ENCODE results near the gene SUPT3H.
A peak's percentile ranks its signal among the peaks of the same experiment; 100 is the strongest.

The SUPT3H gene

DNA sequence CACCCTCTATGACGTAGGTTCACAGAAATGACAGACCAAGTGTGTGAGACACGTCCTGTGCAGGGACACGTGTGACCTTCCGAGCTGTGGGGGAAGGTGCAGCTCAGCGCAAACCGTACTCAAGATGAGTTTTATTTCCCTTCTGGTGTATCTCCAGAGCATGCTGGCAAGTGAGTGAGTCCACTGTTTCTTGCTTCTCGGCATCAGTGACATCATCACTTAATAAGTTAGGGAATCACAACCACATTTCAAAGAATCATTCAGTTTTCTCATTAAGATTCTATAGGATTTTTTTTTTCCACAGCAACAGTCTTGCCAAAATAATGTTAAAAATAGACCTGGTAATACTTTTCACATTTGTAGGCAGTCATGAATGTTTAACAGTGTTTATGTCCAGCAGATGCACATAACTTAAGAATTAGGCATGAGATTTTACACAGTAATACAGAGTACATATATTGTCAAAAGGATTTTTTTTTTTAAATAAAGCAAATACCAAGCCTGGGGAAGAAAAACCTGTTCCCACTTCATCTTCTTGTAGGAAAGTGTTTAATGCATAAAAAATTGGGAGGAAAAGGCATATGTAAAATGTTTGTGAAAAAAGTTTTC lies 572.4 kb downstream of the SUPT3H start:
- Mint-ChIP-seq H3K9me3 (no peaks in the 10 kb centered on the region), H3K36me3 (ENCODE audit: low read depth) (no peaks in the 10 kb centered on the region), H3K27ac (no peak overlapping the region), H3K4me3 (no peak overlapping the region), H3K4me1 (peaks cover 5% of the 10 kb centered on the region), H3K27me3 (no peaks in the 10 kb centered on the region)
- ATAC-seq (no peak), DNase-seq (no peak)

DNA sequence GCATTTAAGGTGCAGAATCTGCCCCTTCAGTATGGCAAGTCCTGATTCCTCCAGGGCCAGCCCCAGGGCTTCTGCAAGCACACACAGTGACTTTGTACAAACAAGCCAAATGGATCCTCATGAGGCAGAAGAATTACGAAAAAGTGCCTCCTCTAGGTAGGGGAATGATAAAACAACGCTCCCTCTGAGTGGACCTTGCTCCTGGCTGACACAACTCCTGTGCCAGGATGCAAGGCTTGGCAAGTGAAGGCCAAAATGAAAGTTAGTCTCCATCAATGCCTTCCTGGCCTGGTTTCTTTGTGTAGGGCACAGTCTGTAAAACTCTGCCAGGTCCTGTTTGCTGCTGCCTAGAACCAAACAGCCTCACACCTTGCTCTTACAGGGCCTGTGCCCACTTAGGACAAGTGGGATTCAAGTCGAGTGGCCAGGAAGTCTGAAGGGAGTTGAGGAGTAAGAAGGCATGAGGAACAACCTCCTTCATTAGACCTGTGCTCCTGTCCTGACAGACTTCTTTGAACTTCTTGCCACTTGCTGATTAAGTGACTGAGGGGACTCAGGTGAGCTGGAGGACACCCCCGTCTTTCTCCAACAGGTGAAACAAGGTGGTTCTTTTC lies 573.1 kb downstream of the SUPT3H start:
- Mint-ChIP-seq H3K4me1 (peaks cover 5% of the 10 kb centered on the region), H3K36me3 (ENCODE audit: low read depth) (no peaks in the 10 kb centered on the region), H3K27me3 (no peaks in the 10 kb centered on the region), H3K9me3 (no peaks in the 10 kb centered on the region), H3K4me3 (no peak overlapping the region), H3K27ac (no peak overlapping the region)
- DNase-seq: no peak
- ATAC-seq: peak; percentile 7

DNA sequence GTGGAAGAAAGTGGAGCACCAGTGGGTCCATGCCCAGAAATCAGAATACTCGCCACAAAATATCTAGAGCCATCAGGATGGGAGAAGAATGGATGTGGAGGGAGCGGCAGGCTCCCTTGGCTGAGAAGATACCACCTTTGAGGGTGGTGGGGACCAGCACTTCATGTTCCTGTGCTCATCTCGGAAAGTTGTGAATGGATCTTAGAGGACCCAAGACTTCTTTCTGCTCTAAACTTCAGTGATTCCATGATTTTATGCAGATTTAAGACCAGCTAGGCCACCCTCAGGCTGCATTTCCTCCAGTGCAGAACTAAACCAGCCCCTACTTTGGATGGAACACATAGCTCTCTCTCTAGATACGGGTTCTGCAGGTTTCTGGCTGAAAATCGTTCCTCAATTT lies 573.7 kb downstream of the SUPT3H start:
- H3K4me3 Mint-ChIP-seq: no peak overlapping the region
- no peaks in the 10 kb centered on the region for H3K27me3 Mint-ChIP-seq
- H3K36me3 Mint-ChIP-seq (ENCODE audit: low read depth): no peaks in the 10 kb centered on the region
- peaks cover 2% of the 10 kb centered on the region for H3K4me1 Mint-ChIP-seq
- H3K27ac Mint-ChIP-seq: no peak overlapping the region
- no peak for ATAC-seq
- DNase-seq: no peak
- H3K9me3 Mint-ChIP-seq: no peaks in the 10 kb centered on the region

DNA sequence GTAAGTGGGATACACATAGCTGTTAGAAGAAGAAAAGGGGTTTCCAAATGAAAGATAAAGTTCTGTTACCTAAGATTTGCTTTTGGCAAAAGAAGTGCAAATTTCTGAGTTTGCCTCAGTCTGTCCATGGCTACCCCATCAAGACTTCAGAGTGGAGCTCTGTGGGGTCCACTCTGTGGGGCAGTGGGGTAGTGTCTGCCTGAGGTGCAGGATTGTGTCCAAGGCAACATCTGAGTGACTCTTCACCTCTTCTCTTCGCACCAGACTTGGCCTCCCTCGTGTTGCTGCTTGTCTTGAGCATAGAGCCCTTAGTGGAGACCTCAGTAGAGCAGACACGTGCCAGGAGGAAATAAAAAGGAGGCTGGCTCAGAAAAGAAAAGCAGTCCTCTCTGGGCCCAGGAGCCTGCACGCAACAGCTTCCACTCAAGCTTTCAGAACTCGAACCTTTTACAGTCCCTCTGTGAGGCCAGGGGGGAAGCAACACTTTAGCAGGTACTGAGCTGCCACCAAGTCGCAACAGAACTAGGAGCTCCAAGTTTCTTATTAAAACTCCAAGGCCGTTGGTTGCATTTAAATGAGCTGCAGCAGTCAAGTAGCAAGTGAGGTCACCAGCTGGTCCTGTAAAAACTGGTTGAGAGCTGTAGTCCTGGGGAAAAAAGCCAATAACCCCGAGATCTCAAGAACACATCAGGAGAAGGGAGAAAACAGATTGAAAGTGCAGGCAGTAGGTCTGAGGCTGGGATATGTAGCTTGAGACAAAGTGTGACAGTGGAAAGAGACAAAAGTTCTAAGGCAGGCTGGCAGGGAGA lies 576.7 kb downstream of the SUPT3H start:
- Mint-ChIP-seq H3K27ac (no peak overlapping the region), H3K4me3 (no peak overlapping the region), H3K36me3 (ENCODE audit: low read depth) (no peaks in the 10 kb centered on the region), H3K27me3 (peaks cover 1% of the 10 kb centered on the region), H3K4me1 (no peaks in the 10 kb centered on the region), H3K9me3 (no peaks in the 10 kb centered on the region)
- no peak for ATAC-seq
- DNase-seq: no peak

DNA sequence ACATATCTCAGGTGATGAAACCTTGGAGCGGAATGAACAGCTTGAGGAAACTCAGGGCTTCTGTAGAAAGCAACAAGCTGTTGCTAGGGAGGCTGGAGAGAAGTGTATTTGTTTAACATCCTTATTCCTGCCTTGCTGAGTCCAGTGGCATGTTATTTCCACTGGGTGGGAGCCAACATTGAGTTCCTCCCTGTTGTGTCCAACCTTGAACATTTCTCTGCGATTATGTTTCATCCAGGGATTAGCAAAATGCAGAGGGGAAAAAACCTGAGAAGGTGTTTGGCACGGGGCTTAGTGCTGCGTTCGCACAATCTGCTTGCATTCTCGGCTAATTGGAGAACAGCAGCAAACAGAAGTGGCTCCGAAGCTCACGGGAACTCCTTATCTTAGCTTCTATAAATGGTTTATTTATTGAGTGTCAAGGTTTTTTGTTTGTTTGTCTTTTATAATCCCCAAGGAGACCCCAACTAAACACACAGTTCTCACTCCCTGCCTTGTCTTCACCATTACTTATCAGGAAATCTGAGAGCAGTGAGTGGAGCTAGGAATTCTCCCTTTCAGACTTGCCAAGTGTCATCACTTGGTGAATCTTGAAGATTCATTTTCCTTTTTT lies 577.5 kb downstream of the SUPT3H start:
- H3K36me3 Mint-ChIP-seq (ENCODE audit: low read depth): no peaks in the 10 kb centered on the region
- DNase-seq (no peak), ATAC-seq (no peak)
- H3K4me3 Mint-ChIP-seq: no peak overlapping the region
- H3K4me1 Mint-ChIP-seq: no peaks in the 10 kb centered on the region
- H3K27me3 Mint-ChIP-seq: peaks cover 1% of the 10 kb centered on the region
- peaks cover 2% of the 10 kb centered on the region for H3K9me3 Mint-ChIP-seq
- H3K27ac Mint-ChIP-seq: no peak overlapping the region

- no peaks in the 10 kb centered on the region for H3K36me3 Mint-ChIP-seq (ENCODE audit: low read depth)
- peaks cover 1% of the 10 kb centered on the region for H3K27me3 Mint-ChIP-seq
- H3K9me3 Mint-ChIP-seq: peaks cover 5% of the 10 kb centered on the region
- no peaks in the 10 kb centered on the region for H3K4me1 Mint-ChIP-seq
- DNase-seq: no peak
- no peak overlapping the region for H3K4me3 Mint-ChIP-seq
- ATAC-seq: no peak
- no peak overlapping the region for H3K27ac Mint-ChIP-seq
Observed at GRCh38 chr6:44797746-44798145, 580.0 kb downstream of the SUPT3H start.

GRCh38 chr6:44795326-44795725 lies 582.4 kb downstream of the SUPT3H start:
- Mint-ChIP-seq H3K36me3 (ENCODE audit: low read depth) (no peaks in the 10 kb centered on the region), H3K9me3 (peaks cover 5% of the 10 kb centered on the region), H3K4me3 (no peak overlapping the region), H3K4me1 (no peaks in the 10 kb centered on the region), H3K27ac (no peak overlapping the region), H3K27me3 (peaks cover 1% of the 10 kb centered on the region)
- ATAC-seq (no peak), DNase-seq (no peak)

DNA sequence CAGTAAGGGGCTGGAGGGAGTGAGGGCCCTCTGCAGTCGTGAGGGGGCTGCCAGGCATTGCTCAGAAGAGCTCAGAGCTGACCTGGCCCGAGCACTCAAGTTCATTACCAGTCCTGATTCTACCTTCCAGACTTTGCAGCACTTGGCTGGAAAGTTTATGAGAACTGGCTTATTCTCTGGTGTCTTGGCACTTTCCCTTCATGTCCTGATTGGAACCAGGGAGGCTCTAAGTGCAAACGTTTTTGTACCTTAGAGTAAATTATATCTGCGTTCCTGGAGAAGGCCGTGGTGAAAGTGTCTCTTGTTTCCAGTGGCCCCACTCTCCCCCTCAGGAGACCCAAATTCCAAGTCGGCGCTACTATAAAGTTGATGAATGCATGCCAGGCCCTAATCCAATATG lies 587.9 kb downstream of the SUPT3H start:
- Mint-ChIP-seq H3K4me1 (peaks cover 11% of the 10 kb centered on the region), H3K27me3 (no peaks in the 10 kb centered on the region), H3K9me3 (peaks cover 12% of the 10 kb centered on the region), H3K36me3 (ENCODE audit: low read depth) (no peaks in the 10 kb centered on the region), H3K4me3 (no peak overlapping the region), H3K27ac (no peak overlapping the region)
- ATAC-seq (no peak), DNase-seq (no peak)

DNA sequence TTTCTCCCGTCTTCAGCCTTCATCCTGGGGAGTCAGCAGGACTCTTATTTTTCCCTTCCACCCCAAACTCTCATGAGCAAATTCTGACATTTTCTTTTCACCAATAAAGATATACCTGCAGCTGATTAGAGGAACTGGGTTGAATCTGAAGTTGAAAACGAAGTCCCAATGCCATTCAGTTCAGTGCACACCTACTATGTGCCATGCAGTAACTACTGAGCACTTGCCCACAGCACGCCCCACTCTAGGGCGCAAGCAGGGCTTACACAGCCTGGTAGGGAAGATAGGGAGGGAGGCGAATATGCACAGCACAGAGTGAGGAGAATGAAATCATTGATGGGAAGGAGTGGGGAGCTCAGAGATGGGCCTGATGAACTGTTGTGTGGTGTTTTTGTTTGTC lies 588.7 kb downstream of the SUPT3H start:
- Mint-ChIP-seq H3K9me3 (peaks cover 19% of the 10 kb centered on the region), H3K27me3 (no peaks in the 10 kb centered on the region), H3K36me3 (ENCODE audit: low read depth) (peaks cover 1% of the 10 kb centered on the region), H3K4me3 (no peak overlapping the region), H3K4me1 (peaks cover 11% of the 10 kb centered on the region), H3K27ac (no peak overlapping the region)
- ATAC-seq (no peak), DNase-seq (no peak)

- ATAC-seq (no peak), DNase-seq (no peak)
- Mint-ChIP-seq H3K9me3 (peaks cover 25% of the 10 kb centered on the region), H3K27ac (no peak overlapping the region), H3K4me1 (peaks cover 11% of the 10 kb centered on the region), H3K27me3 (no peaks in the 10 kb centered on the region), H3K36me3 (ENCODE audit: low read depth) (peaks cover 1% of the 10 kb centered on the region), H3K4me3 (no peak overlapping the region)
Observed at GRCh38 chr6:44788387-44788981, 589.2 kb downstream of the SUPT3H start.

- peak overlapping the region; percentile 43 for H3K27ac Mint-ChIP-seq
- H3K9me3 Mint-ChIP-seq: peaks cover 26% of the 10 kb centered on the region
- H3K4me3 Mint-ChIP-seq: no peak overlapping the region
- peaks cover 11% of the 10 kb centered on the region for H3K4me1 Mint-ChIP-seq
- ATAC-seq (peak; percentile 83), DNase-seq (no peak)
- H3K27me3 Mint-ChIP-seq: no peaks in the 10 kb centered on the region
- H3K36me3 Mint-ChIP-seq (ENCODE audit: low read depth): peaks cover 1% of the 10 kb centered on the region
Observed at GRCh38 chr6:44787254-44787834, 590.4 kb downstream of the SUPT3H start.

DNA sequence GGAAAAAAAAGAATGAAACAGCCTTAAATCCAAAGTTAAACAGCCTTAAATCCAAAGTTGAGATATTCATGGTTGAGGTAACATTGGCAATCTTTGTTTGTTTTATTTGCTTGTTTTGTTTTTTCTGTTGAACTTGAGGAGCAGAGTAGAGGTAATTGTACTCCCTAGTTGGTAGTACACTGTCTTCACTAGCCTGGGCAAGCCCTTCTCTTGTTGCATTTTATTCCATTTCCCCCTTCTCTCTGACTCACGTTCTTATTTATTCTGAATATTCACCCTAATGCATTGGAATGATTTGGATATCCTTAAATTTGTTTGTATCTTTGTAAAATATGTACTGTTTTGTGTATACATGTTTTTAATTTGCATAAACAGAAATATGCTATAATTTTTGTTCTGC lies 592.6 kb downstream of the SUPT3H start:
- peaks cover 1% of the 10 kb centered on the region for H3K36me3 Mint-ChIP-seq (ENCODE audit: low read depth)
- no peak overlapping the region for H3K4me3 Mint-ChIP-seq
- H3K27me3 Mint-ChIP-seq: no peaks in the 10 kb centered on the region
- H3K4me1 Mint-ChIP-seq: peaks cover 11% of the 10 kb centered on the region
- H3K9me3 Mint-ChIP-seq: peaks cover 26% of the 10 kb centered on the region
- no peak for ATAC-seq
- DNase-seq: no peak
- H3K27ac Mint-ChIP-seq: no peak overlapping the region

- H3K36me3 Mint-ChIP-seq (ENCODE audit: low read depth): peaks cover 1% of the 10 kb centered on the region
Observed at GRCh38 chr6:44784195-44784594, 593.5 kb downstream of the SUPT3H start.

GRCh38 chr6:44782892-44783291 lies 594.8 kb downstream of the SUPT3H start:
- H3K9me3 Mint-ChIP-seq: peaks cover 26% of the 10 kb centered on the region
- H3K27ac Mint-ChIP-seq: no peak overlapping the region
- no peak for ATAC-seq
- no peak for DNase-seq
- H3K4me3 Mint-ChIP-seq: no peak overlapping the region
- H3K36me3 Mint-ChIP-seq (ENCODE audit: low read depth): peaks cover 1% of the 10 kb centered on the region
- no peaks in the 10 kb centered on the region for H3K27me3 Mint-ChIP-seq
- H3K4me1 Mint-ChIP-seq: peaks cover 8% of the 10 kb centered on the region

More at GRCh38 chr6:44784195-44784594, 593.5 kb downstream of the SUPT3H start:
- Mint-ChIP-seq H3K9me3 (peaks cover 26% of the 10 kb centered on the region), H3K4me3 (no peak overlapping the region), H3K27ac (no peak overlapping the region), H3K27me3 (no peaks in the 10 kb centered on the region), H3K4me1 (peaks cover 11% of the 10 kb centered on the region)
- no peak for DNase-seq
- no peak for ATAC-seq

Data from activated naive CD8-positive, alpha-beta T cell treated with anti-CD3 and anti-CD28 coated beads, Interleukin-2, amount 50 U/mL, for 24 hours (primary cell).